ENCODE measurements around the gene PSMB10. TPM values are rescaled to one million over a fixed set of nuclear protein-coding genes. Genes with fewer than 3 reads are reported as not detected.

The PSMB10 gene
- total and polyA plus RNA-seq, 2 of the 8 experiments (the other 6 are each of a cell fraction or from before 2014, with no cell fraction given), result 32.1 to 61.9 TPM

DNA sequence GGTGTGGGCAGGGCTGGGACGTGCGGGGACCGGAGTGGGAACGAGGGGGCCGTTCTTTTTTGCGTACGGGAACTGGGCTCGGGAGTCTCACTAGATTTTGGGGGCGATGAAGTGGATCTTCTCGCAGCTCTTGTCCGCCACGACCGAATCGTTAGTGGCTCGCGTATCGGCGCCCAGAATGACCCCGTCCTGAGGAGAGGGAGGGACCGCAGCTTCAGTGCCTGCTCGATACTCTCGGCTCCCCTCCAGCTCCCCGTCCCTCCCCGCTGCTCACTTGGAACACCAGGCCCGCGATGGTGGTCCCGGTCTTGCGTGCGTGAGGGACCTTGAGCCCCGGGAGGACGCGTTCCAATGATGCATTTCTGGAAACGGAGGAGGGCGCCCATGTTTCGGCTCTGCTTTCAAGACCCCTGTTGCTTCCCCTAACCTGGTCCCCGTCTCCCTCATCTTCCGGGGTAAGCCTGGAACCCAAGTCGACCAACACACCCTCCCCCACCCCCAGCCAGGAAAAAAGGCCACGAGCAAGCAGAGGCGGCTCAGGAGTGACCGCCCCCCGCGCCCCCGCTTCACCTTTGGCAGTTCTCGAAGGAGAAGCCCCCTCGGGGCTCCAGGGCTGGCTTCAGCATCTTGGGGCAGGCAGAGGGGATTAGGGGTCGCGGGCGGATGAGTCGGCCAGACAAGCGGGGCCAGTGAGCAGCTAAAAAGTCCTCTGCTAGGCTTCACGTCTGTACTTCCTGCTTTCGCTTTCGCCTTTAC, at the start of gene PSMB10 (continued):
- TF ChIP-seq RNF2 (IDR thresholded peaks at IDR 0.05; ENCODE audit: borderline replicate concordance, low read depth, low read length, missing control alignments, poor library complexity, severe bottlenecking) (no peak), SIN3A (conservative IDR thresholded peaks at IDR 0.05 in 1 of 2, IDR thresholded peaks at IDR 0.05 in 1 of 2; ENCODE audit: low read depth in 1 of 2, low read length in 2 of 2) (no peak), SIRT6 (IDR thresholded peaks at IDR 0.05; ENCODE audit: low read length) (no peak), GTF2F1 (IDR thresholded peaks at IDR 0.05; ENCODE audit: borderline replicate concordance, low read depth, low read length) (no peak), TAF7 (optimal IDR thresholded peaks at IDR 0.05; ENCODE audit: borderline replicate concordance, low read depth, low read length) (peak; percentile 52), POLR2AphosphoS5 (IDR thresholded peaks at IDR 0.05; ENCODE audit: low read depth, low read length) (peak; percentile 65), POLR2A (IDR thresholded peaks at IDR 0.05; ENCODE audit: control extremely low read depth in 1 of 2, low read depth in 2 of 2, low read length in 2 of 2) (peak in 1 of 2 experiments; percentile 4; a peak in 2 of 3 replicates), EZH2 (IDR thresholded peaks at IDR 0.05; ENCODE audit: low read depth, low read length, severe bottlenecking) (no peak), SAP30 (IDR thresholded peaks at IDR 0.05; ENCODE audit: insufficient read depth, insufficient replicate concordance, low read length) (peak; percentile 11), SP1 (IDR thresholded peaks at IDR 0.05; ENCODE audit: low read depth, low read length) (no peak), RAD21 (IDR thresholded peaks at IDR 0.05 in 1 of 2, conservative IDR thresholded peaks at IDR 0.05 in 1 of 2; ENCODE audit: low read depth in 2 of 2, low read length in 2 of 2) (no peak), TCF12 (IDR thresholded peaks at IDR 0.05; ENCODE audit: low read depth, low read length) (no peak), HDAC6 (IDR thresholded peaks at IDR 0.05; ENCODE audit: low read depth, low read length) (no peak), YY1 (IDR thresholded peaks at IDR 0.05; ENCODE audit: low read depth, low read length) (0 out of 2 replicates have a peak, but pooled peaks have one; percentile 19), JUND (IDR thresholded peaks at IDR 0.05; ENCODE audit: low read length) (no peak), NRF1 (IDR thresholded peaks at IDR 0.05; ENCODE audit: low read depth, low read length) (no peak), SP4 (IDR thresholded peaks at IDR 0.05; ENCODE audit: low read length) (no peak)
- TF ChIP-seq, protein P1, sequence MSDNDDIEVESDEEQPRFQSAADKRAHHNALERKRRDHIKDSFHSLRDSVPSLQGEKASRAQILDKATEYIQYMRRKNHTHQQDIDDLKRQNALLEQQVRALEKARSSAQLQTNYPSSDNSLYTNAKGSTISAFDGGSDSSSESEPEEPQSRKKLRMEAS (IDR thresholded peaks at IDR 0.05), result no peak
- TF ChIP-seq, protein P2, sequence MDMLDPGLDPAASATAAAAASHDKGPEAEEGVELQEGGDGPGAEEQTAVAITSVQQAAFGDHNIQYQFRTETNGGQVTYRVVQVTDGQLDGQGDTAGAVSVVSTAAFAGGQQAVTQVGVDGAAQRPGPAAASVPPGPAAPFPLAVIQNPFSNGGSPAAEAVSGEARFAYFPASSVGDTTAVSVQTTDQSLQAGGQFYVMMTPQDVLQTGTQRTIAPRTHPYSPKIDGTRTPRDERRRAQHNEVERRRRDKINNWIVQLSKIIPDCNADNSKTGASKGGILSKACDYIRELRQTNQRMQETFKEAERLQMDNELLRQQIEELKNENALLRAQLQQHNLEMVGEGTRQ (IDR thresholded peaks at IDR 0.05; ENCODE audit: low read length), result no peak
- TF ChIP-seq, protein P3, sequence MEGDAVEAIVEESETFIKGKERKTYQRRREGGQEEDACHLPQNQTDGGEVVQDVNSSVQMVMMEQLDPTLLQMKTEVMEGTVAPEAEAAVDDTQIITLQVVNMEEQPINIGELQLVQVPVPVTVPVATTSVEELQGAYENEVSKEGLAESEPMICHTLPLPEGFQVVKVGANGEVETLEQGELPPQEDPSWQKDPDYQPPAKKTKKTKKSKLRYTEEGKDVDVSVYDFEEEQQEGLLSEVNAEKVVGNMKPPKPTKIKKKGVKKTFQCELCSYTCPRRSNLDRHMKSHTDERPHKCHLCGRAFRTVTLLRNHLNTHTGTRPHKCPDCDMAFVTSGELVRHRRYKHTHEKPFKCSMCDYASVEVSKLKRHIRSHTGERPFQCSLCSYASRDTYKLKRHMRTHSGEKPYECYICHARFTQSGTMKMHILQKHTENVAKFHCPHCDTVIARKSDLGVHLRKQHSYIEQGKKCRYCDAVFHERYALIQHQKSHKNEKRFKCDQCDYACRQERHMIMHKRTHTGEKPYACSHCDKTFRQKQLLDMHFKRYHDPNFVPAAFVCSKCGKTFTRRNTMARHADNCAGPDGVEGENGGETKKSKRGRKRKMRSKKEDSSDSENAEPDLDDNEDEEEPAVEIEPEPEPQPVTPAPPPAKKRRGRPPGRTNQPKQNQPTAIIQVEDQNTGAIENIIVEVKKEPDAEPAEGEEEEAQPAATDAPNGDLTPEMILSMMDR (IDR thresholded peaks at IDR 0.05; ENCODE audit: control extremely low read depth in 1 of 3, insufficient read depth in 1 of 3, low read depth in 1 of 3, low read length in 3 of 3), result no peak

Data from H1 (cell line).